GM10266 (cell line): ENCODE measurements around the gene GPR31.

ENCODE experiments used
- DNase-seq: peaks from one replicate; pipeline ENCODE4 v3.0.0; 2012; ENCODE audit errors: extremely low spot score
- CTCF ChIP-seq: IDR thresholded peaks from 2 replicates; pipeline ENCODE4 v1.5.1; 2012; ENCODE audit warnings: mild to moderate bottlenecking, low read depth; ENCODE audit not compliant: control insufficient read depth, insufficient read depth; ENCODE audit errors: missing control alignments

Gene GPR31

DNA sequence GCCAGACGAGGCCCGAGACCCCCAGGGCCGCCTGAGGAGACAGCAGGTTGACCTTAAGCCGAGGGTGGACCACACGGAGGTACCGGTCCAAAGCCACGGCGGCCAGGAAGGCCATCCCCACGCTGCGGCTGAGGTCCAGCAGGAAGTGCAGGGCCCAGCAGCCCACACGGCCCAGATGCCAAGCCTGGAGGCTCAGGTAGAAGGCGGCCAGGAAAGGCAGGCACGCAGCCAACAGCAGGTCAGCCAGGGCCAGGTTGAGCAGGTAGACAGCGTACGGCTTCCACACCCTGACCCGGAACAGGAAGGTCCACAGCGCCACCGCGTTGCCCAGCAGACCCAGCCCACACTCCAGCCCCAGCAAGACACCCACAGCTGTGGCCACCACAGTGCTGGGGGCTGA lies 366 bp downstream of the GPR31 start:
- DNase-seq: no peak
- TF ChIP-seq CTCF: no peak

- no peak for DNase-seq
- TF ChIP-seq CTCF: no peak
Observed at GRCh38 chr6:167154895-167155294, 2.9 kb downstream of the GPR31 start.

GRCh38 chr6:167154291-167154690 lies 3.5 kb downstream of the GPR31 start:
- DNase-seq: no peak
- no peak for TF ChIP-seq CTCF

- TF ChIP-seq CTCF: no peak
- peak; percentile 78 for DNase-seq
Observed at GRCh38 chr6:167153521-167153959, 4.2 kb downstream of the GPR31 start.

- peak; percentile 47 for DNase-seq
- TF ChIP-seq CTCF: no peak
Observed at GRCh38 chr6:167152862-167153261, 4.9 kb downstream of the GPR31 start.

- TF ChIP-seq CTCF: no peak
- no peak for DNase-seq
Observed at GRCh38 chr6:167151648-167152047, 6.1 kb downstream of the GPR31 start.

- peak; percentile 68 for DNase-seq
- TF ChIP-seq CTCF: no peak
Observed at GRCh38 chr6:167150941-167151549, 6.7 kb downstream of the GPR31 start.
